Epithelial cell of proximal tubule (primary cell): ENCODE results near the gene PPP1R1A. TPM values are rescaled to one million over a fixed set of nuclear protein-coding genes. Genes with fewer than 3 reads are reported as not detected.

ENCODE experiments used
- DNase-seq: peaks from one replicate; pipeline ENCODE4 v3.0.0-alpha.2; 2011; ENCODE audit warnings: low read depth
- H3K4me3 ChIP-seq: 2 replicates; pipeline ENCODE4 v1.5.1; 2011; ENCODE audit warnings: low read depth, mild to moderate bottlenecking, low read length
- CTCF ChIP-seq: conservative IDR thresholded peaks from 2 replicates; pipeline ENCODE4 v1.5.1; 2012; ENCODE audit warnings: low read depth, mild to moderate bottlenecking, low read length
- total RNA-seq: library from RNA; depleted of rRNA; stranded (reverse); fragments of >200 nt; gene quantifications from 2 replicates; pipeline ENCODE4 v1.2.3, GENCODE V29; 2015

Gene PPP1R1A
- total RNA-seq, 1 donor from 2014 or later, result 11.1 TPM

- no peak overlapping the region for H3K4me3 ChIP-seq
- no peak for DNase-seq
- no peak for TF ChIP-seq CTCF
Measured at GRCh38 chr12:54593135-54593534, 4.7 kb upstream of the PPP1R1A start.

GRCh38 chr12:54592316-54592715, 3.9 kb upstream of the PPP1R1A start:
- TF ChIP-seq CTCF, result peak; percentile 4

GRCh38 chr12:54590978-54591591, 2.6 kb upstream of the PPP1R1A start:
- DNase-seq, result no peak

More at GRCh38 chr12:54592316-54592715, 3.9 kb upstream of the PPP1R1A start:
- peak; percentile 80 for DNase-seq
- H3K4me3 ChIP-seq, result no peak overlapping the region

GRCh38 chr12:54589964-54590363, 1.5 kb upstream of the PPP1R1A start:
- TF ChIP-seq CTCF, result no peak
- H3K4me3 ChIP-seq, result no peak overlapping the region
- DNase-seq, result no peak

More at GRCh38 chr12:54590978-54591591, 2.6 kb upstream of the PPP1R1A start:
- H3K4me3 ChIP-seq, result no peak overlapping the region
- TF ChIP-seq CTCF, result no peak

- no peak for TF ChIP-seq CTCF
- DNase-seq, result no peak
Measured at GRCh38 chr12:54588890-54589267, 420 bp upstream of the PPP1R1A start.

GRCh38 chr12:54587315-54587873, 1.1 kb downstream of the PPP1R1A start:
- TF ChIP-seq CTCF, result no peak
- peak overlapping the region; percentile 65 for H3K4me3 ChIP-seq
- no peak for DNase-seq

More at GRCh38 chr12:54588890-54589267, 420 bp upstream of the PPP1R1A start:
- peak overlapping the region; percentile 64 for H3K4me3 ChIP-seq

- no peak for TF ChIP-seq CTCF
- DNase-seq, result no peak
Measured at GRCh38 chr12:54586620-54587019, 1.8 kb downstream of the PPP1R1A start.

More at GRCh38 chr12:54586620-54587019, 1.8 kb downstream of the PPP1R1A start:
- H3K4me3 ChIP-seq, result peak overlapping the region; percentile 65
